ENCODE results near the gene NPL. TPM values are rescaled to one million over a fixed set of nuclear protein-coding genes. Genes with fewer than 3 reads are reported as not detected.

NPL gene
- total RNA-seq: 4.5 and 4.6 TPM in 2 replicates

GRCh38 chr1:182789138-182790076 is at the start of gene NPL:
Gene NPL, plus strand, starts transcription at chr1:182789773. Its CDS starts 4,599 bp downstream, at chr1:182794372.

GRCh38 chr1:182839209-182840066 is 49.9 kb downstream of the NPL start, which contains the start of gene DHX9:
Gene DHX9, plus strand, starts transcription at chr1:182839347. Its CDS starts 3,220 bp downstream, at chr1:182842567.

Other genes with a start within 250 kb of the NPL start
- 7.0 and 13.4 TPM in 2 replicates for gene RNASEL, start 200.5 kb upstream of the NPL start, total RNA-seq
- gene RGS16, start 185.4 kb upstream of the NPL start, total RNA-seq: 2.8 and 3.1 TPM in 2 replicates
- gene RGS8, start 105.2 kb upstream of the NPL start, total RNA-seq: not detected in 2 replicates
- gene DHX9, start 49.6 kb downstream of the NPL start, total RNA-seq: 96.3 and 114 TPM in 2 replicates
- 0.13 TPM in 2 replicates for gene SHCBP1L, start 163.4 kb downstream of the NPL start, total RNA-seq
- gene LAMC1, start 233.6 kb downstream of the NPL start, total RNA-seq: 853 and 1,718 TPM in 2 replicates